Panc1 (cell line): Measurements from ENCODE around the gene PMF1. TPM values are rescaled to one million over a fixed set of nuclear protein-coding genes. Genes with fewer than 3 reads are reported as not detected.

Experiments
- ATAC-seq: fragments of 200-7000 bp; cut with Tn5 transposase; 2 replicates; pipeline ENCODE4 v1.9.1; 2020; ENCODE audit warnings: mild to moderate bottlenecking, moderate library complexity
- BruUV-seq: library from RNA; stranded (reverse); fragments of 400-500 nt; replicated peaks from 2 replicates; lab custom pipeline; 2021; lab: Mats Ljungman, UMichigan
- CTCF ChIA-PET: fragments of 300-600 bp; sonication (Branson Sonifier 250); formaldehyde crosslinking; loops from one replicate; lab custom pipeline; 2022; ENCODE audit warnings: antibody characterized with exemption; lab: Charles Lee
- POLR2A ChIA-PET: fragments of 300-600 bp; sonication (Branson Sonifier 250); formaldehyde crosslinking; loops from one replicate; lab custom pipeline; 2022; ENCODE audit warnings: antibody characterized with exemption; lab: Charles Lee
- DNase-seq: peaks from one replicate; pipeline ENCODE4 v3.0.0-alpha.2; 2010; ENCODE audit warnings: low read depth, low spot score
- H3K27ac ChIP-seq: 2 replicates; pipeline ENCODE4 v1.5.1; 2011; ENCODE audit warnings: mild to moderate bottlenecking, low read length, inconsistent platforms
- H3K27me3 ChIP-seq: fragments of 200-500 bp; sonication (Bioruptor generic); 2 replicates; pipeline ENCODE4 v1.6.0; 2014; ENCODE audit warnings: low read length, inconsistent platforms; ENCODE audit not compliant: control insufficient read depth, insufficient read depth
- H3K36me3 ChIP-seq: fragments of 200-500 bp; sonication (Bioruptor generic); 2 replicates; pipeline ENCODE4 v1.5.1; 2014; ENCODE audit warnings: inconsistent platforms, mild to moderate bottlenecking, low read length, moderate library complexity; ENCODE audit not compliant: control insufficient read depth, insufficient read depth
- H3K4me1 ChIP-seq: 2 replicates; pipeline ENCODE4 v1.5.1; 2011; ENCODE audit warnings: inconsistent platforms, mild to moderate bottlenecking, low read length, moderate library complexity; ENCODE audit not compliant: control insufficient read depth, insufficient read depth
- H3K4me3 ChIP-seq, 2 experiments: 2 replicates each; pipeline ENCODE4 v1.5.1; 2011 to 2012; ENCODE audit warnings: low read depth in 2 of 2, low read length in 2 of 2, mild to moderate bottlenecking in 2 of 2, inconsistent platforms in 1 of 2, moderate library complexity in 1 of 2
- H3K9me3 ChIP-seq: fragments of 200-500 bp; sonication (Bioruptor generic); 2 replicates; pipeline ENCODE4 v1.5.1; 2014; ENCODE audit warnings: low read depth, mild to moderate bottlenecking, inconsistent platforms, low read length, moderate library complexity; ENCODE audit not compliant: control insufficient read depth, insufficient read depth
- CTCF ChIP-seq: fragments of 450-650 bp; IDR thresholded peaks from 2 replicates; pipeline ENCODE4 v1.5.1; 2017; ENCODE audit warnings: mild to moderate bottlenecking
- POLR2AphosphoS5 ChIP-seq: IDR thresholded peaks from 2 replicates; pipeline ENCODE4 v1.6.1; 2012; ENCODE audit warnings: mild to moderate bottlenecking, low read depth, low read length, moderate library complexity
- REST ChIP-seq, 2 experiments: IDR thresholded peaks; 2 replicates each; pipeline ENCODE4 v1.6.1; 2011 to 2012; ENCODE audit warnings: low read depth in 2 of 2, control low read depth in 1 of 2, low read length in 1 of 2, mild to moderate bottlenecking in 1 of 2, moderate library complexity in 1 of 2; ENCODE audit not compliant: insufficient read depth in 1 of 2
- SIN3A ChIP-seq: IDR thresholded peaks from 2 replicates; pipeline ENCODE4 v1.6.1; 2012; ENCODE audit warnings: low read depth, mild to moderate bottlenecking, low read length, moderate library complexity, borderline replicate concordance; ENCODE audit not compliant: insufficient read depth
- TCF7L2 ChIP-seq: IDR thresholded peaks from 2 replicates; pipeline ENCODE4 v1.6.1; 2011; ENCODE audit warnings: mild to moderate bottlenecking, low read depth, low read length, inconsistent platforms
- in situ Hi-C: cut with HindIII; loops from 2 replicates; pipeline ENCODE4 v1.10.0; 2016; ENCODE audit warnings: low sequenced_read_pairs, low pct_unique_long_range_greater_than_20kb
- intact Hi-C: fragments of 100-400 bp; cut with micrococcal nuclease; formaldehyde crosslinking; loops from one replicate; pipeline ENCODE4 v1.10.0; 2022; ENCODE audit not compliant: unreplicated experiment
- total RNA-seq: library from RNA; stranded (reverse); gene quantifications from one replicate; pipeline ENCODE4 v1.2.1, GENCODE V29; 2021; ENCODE audit not compliant: unreplicated experiment

Gene PMF1
- total RNA-seq, 1 experiment from 2014 or later: 57.5 TPM

- in situ Hi-C loops: no loop called here
- DNase-seq: no peak
- TF ChIP-seq REST (IDR thresholded peaks at IDR 0.05; ENCODE audit: insufficient read depth in 1 of 2, low read depth in 2 of 2, low read length in 1 of 2) (no peak), SIN3A (no peak), POLR2AphosphoS5 (no peak), TCF7L2 (no peak), CTCF (no peak)
- peaks cover 20% of the 10 kb centered on the region for H3K36me3 ChIP-seq
- POLR2A ChIA-PET: interaction anchor here (0.6 to 1.6 kb wide), 2 partner anchors 10 to 139 kb away, joined by 7 to 12 read pairs; no protein-coding TSS in a partner anchor
- peak overlapping the region; percentile 75 to 92 for H3K4me3 ChIP-seq
- no peak for ATAC-seq
- no peaks in the 10 kb centered on the region for H3K27me3 ChIP-seq
- CTCF ChIA-PET: no interaction called here
- no TSS peak for BruUV-seq
- intact Hi-C loops: no loop called here
- peak overlapping the region; percentile 98 for H3K27ac ChIP-seq
- peaks cover 14% of the 10 kb centered on the region for H3K4me1 ChIP-seq
- no peaks in the 10 kb centered on the region for H3K9me3 ChIP-seq
Observed at GRCh38 chr1:156281281-156281680, 68.5 kb downstream of the PMF1 start.

DNA sequence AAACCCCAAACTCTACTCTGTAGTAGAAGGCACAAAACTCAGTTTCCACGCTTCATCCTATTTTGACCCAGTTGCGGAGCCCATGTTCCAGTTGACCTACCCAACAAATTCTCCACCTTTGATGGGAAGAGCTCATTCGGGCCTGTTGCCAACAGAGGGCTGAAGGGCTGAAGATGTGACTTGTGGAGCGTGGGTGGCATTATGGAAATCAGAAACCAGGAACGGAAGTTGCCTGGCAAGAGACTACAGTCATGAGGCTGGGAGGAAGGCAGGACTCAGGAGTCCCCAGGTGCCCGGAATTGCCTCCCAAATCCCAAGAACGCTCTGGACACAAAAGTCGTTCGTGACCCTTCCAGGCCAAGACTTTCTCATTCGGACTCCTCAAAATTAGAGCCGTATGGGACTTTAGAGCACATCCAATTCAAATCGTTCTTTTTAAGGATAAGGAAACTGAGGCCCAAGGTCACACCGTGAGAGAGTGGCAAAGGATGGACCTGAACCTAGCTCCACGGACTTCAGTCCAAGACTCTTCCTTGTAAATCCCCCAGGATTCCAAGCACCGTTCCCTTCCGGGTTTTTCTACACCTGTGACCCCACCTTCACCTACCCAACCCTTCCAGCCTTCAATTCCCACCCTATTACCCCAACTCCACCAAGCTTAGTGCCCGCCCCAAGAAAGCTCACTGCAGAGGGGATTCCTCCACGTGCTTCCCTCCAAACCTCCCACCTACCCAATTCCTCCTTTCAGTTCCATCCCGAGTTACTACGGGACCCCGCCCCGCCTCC is 69.1 kb downstream of the PMF1 start:
- ATAC-seq (peak; percentile 48), DNase-seq (no peak)
- peaks cover 20% of the 10 kb centered on the region for H3K36me3 ChIP-seq
- TF ChIP-seq TCF7L2: no peak
- peak overlapping the region; percentile 75 to 92 for H3K4me3 ChIP-seq
- H3K4me1 ChIP-seq: peaks cover 14% of the 10 kb centered on the region
- TSS peak; percentile 84 for BruUV-seq
- in situ Hi-C loops: no loop called here
- H3K9me3 ChIP-seq: no peaks in the 10 kb centered on the region
- ChIA-PET POLR2A (interaction anchor here (0.6 to 1.6 kb wide), 2 partner anchors 11 to 139 kb away, joined by 7 to 12 read pairs; no protein-coding TSS in a partner anchor), CTCF (no interaction called here)
- H3K27ac ChIP-seq: peak overlapping the region; percentile 98
- intact Hi-C loops: no loop called here
- no peaks in the 10 kb centered on the region for H3K27me3 ChIP-seq
